Ovary (tissue), 3 donors: ENCODE measurements around the gene RAB9A.

Experiments used
- CTCF ChIP-seq, 3 donors: fragments of 450-650 bp in 2 of 3; fragments of 200-600 bp in 1 of 3; IDR thresholded peaks; one replicate each; pipeline versions ENCODE4 v1.5.1 to v1.8.0; 2016 to 2022; ENCODE audit warnings: antibody characterized with exemption in 3 of 3, mild to moderate bottlenecking in 1 of 3
- EP300 ChIP-seq: sonication (generic); formaldehyde crosslinking; IDR thresholded peaks from one replicate; pipeline ENCODE4 v1.6.1; 2017; ENCODE audit warnings: antibody characterized with exemption
- POLR2A ChIP-seq: fragments of 450-650 bp; IDR thresholded peaks from one replicate; pipeline ENCODE4 v1.6.1; 2017; ENCODE audit warnings: antibody characterized with exemption, mild to moderate bottlenecking, moderate library complexity
- donor health status: DM: no; HTN: no; CAD: no.

- TF ChIP-seq CTCF (IDR thresholded peaks at IDR 0.05) (no peak), EP300 (no peak), POLR2A (no peak)
Measured at GRCh38 chrX:13667919-13668318, 21.0 kb upstream of the RAB9A start.
